DMS53 treated with DMSO at 0.1 percent for 48 hours (cell line): ENCODE results near the gene SLC25A41.

Experiments
- DNase-seq: peaks from one replicate; lab custom pipeline; 2025; ENCODE audit not compliant: unreplicated experiment; lab: John Stamatoyannopoulos, UW

SLC25A41 gene

GRCh38 chr19:6433663-6434062, at the start of gene SLC25A41:
Gene SLC25A41, minus strand, starts transcription at chr19:6433763. Its CDS starts 70 bp downstream, at chr19:6433693.
- no peak for DNase-seq

GRCh38 chr19:6483235-6483634, 49.7 kb upstream of the SLC25A41 start:
- no peak for DNase-seq

DNA sequence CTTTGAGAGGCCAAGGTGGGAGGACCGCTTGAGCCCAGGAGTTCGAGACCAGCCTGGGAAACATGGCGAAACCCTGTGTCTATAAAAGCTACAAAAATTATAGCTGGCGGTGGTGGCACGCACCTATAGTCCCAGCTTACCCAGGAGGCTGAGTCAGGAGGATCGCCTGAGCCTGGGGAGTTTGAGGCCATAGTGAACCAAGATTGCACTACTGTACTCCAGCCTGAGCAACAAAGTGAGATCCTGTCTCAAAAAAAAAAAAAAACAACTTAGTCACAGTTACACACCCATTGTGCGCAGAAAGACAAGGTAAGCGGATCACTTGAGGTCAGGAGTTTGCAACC, 48.8 kb upstream of the SLC25A41 start:
- DNase-seq = no peak

GRCh38 chr19:6481541-6482342, 48.2 kb upstream of the SLC25A41 start, which contains the start of gene DENND1C:
Gene DENND1C, minus strand, starts transcription at chr19:6481787. Its CDS starts 92 bp downstream, at chr19:6481695.
- DNase-seq = no peak

GRCh38 chr19:6480848-6481415, 47.4 kb upstream of the SLC25A41 start:
- no peak for DNase-seq

DNA sequence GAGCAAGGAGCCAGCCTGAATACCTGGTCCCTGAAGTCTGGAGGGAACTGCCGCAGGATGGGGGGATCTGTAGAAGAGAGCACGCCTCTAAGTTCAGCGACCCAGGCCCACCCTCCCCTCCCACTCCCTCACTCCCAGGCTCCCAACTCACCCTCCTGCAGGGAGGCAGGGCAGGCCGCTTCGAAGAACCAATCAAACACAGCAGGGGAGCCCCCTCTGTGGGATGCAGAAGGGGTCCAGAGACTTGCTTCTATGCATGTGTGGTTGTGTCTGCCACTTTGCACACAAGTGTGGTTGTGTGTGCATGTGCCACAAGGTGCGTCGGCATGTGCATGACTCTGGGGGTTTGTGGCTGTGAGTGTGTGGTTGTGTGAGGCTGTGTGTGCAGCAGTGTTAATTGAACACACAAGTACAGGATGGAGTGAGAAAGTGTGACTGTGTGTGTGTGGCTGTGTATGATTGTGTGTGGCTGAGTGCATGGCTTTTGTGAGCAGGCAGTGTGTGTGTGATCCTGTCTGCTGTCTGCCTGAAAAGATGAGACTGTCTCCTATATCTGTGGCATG, 46.4 kb upstream of the SLC25A41 start:
- DNase-seq = no peak

DNA sequence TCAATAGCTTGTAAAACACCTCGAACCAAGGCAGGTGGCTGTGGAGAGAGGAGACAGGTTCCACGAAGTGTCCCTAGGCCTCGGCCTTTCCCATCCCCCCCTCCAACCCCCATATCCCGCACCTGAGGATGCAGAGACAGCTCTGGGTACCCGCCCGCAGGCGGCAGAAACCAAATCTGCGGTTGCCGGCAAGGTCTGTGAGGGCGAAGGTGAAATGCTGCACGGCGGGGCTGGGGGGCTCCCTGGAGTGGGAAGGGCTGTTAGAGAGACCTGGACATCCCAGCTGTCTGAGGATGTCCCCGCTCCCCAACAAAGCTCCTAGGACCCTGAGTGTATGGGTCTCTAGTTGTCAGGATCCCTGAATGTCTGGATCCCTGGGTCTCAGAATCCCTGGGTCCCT, 45.3 kb upstream of the SLC25A41 start:
- DNase-seq = no peak

DNA sequence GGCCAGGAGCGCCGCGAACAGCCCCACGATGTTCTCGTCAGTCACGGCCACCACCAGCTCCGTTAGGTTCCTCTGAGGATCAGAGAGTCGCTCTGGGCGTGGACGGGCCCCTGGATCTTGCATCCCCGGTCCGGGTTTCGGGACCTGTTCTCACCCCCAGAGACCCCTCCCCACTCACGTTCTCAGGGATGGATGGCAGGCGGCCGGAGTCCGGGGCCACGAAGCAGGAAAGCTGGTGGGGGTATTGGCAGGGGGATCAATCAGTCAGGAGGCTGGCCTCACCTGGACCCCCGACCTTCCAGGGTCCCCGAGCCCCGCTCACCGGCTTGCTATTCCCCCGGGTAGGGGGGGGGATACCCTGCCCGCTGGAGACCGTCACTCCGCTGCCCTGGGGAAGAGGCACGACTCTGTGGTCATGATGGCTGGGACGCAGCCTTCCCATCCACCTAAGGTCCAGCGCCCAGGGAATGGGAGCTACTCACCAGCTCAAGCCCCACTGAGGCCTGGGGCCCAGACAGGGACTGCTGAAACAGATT, 43.4 kb upstream of the SLC25A41 start:
- DNase-seq = no peak

- DNase-seq = no peak
Observed at GRCh38 chr19:6476155-6476895, 42.8 kb upstream of the SLC25A41 start.

DNA sequence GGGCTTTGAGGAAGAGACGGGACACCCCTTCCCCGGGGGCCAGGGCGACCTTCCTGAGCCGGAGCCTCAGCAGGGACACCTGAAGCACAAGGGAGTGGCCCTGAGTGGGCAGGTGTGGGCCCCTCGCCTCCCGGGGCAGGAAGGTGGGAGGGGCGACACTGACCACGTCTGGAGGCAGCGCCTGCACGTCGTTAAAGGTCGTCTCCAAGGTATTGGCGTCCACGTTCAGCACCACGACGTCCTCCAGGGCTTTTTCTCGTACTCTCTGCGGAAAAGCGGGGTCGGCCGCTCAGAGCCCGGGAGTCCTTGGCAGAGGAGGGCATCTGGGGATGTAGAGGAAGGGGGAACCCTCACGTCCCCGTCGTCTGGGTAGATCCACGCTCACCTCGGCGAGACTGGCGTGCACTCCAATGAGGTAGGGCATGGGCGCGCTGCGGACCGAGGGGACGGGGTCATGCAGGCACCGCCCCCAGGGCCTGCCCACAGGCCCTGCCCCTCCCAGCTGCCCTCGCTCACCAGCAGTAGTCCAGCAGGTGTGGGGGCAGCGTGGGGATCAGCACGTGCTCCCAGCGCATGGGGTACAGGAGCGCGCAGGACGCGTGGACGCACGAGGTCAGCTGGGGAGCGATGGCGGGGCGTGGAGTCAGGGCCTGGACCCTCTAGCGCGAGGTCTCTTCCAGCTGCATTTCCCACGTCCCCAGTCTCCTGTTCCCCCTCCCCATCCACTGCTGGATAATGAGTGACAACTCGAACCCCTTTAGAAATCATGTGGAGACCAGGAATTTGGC, 42.0 kb upstream of the SLC25A41 start:
- DNase-seq = no peak

GRCh38 chr19:6473647-6474046, 40.1 kb upstream of the SLC25A41 start:
- no peak for DNase-seq

GRCh38 chr19:6472713-6473112, 39.1 kb upstream of the SLC25A41 start:
- DNase-seq = no peak

DNA sequence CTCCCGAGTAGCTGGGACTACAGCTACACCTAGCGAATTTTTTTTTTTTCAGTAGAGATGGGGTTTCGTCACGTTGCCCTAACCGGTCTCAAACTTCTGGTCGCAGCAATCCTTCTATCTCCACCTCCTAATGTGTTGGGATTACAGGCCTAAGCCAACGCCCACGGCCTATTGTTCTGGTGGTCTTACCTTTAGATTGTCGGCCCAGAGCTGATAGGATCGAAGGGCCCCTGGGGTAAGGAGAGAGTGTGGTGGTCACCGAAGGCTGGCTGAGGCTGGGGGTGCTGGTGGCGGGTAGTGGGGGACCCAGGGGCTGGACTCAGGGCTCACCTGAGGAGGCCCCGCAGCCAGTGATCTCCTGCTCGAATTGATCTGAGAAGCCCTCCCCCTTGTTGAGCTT, 37.5 kb upstream of the SLC25A41 start:
- no peak for DNase-seq

- DNase-seq = no peak
Observed at GRCh38 chr19:6470173-6470572, 36.6 kb upstream of the SLC25A41 start.

- no peak for DNase-seq
Observed at GRCh38 chr19:6467384-6467783, 33.8 kb upstream of the SLC25A41 start.

GRCh38 chr19:6466526-6467248, 33.1 kb upstream of the SLC25A41 start:
- DNase-seq = no peak

- DNase-seq = no peak
Observed at GRCh38 chr19:6465663-6466062, 32.1 kb upstream of the SLC25A41 start.

GRCh38 chr19:6465006-6465405, 31.4 kb upstream of the SLC25A41 start:
- DNase-seq = no peak

- peak; percentile 70 for DNase-seq
Observed at GRCh38 chr19:6464070-6464873, 30.7 kb upstream of the SLC25A41 start, which contains the start of gene CRB3. Gene CRB3, plus strand, starts transcription at chr19:6464271. Its CDS starts 431 bp downstream, at chr19:6464702.
